GM20431 (cell line): ENCODE data around the gene ADGRD2.

Source experiments
- in situ Hi-C: fragments of 300-500 bp; cut with MseI, MboI; formaldehyde crosslinking; loops from one replicate; pipeline ENCODE4 v1.15.0; 2020; ENCODE audit warnings: low sequenced_read_pairs; ENCODE audit not compliant: unreplicated experiment

ADGRD2 gene

DNA sequence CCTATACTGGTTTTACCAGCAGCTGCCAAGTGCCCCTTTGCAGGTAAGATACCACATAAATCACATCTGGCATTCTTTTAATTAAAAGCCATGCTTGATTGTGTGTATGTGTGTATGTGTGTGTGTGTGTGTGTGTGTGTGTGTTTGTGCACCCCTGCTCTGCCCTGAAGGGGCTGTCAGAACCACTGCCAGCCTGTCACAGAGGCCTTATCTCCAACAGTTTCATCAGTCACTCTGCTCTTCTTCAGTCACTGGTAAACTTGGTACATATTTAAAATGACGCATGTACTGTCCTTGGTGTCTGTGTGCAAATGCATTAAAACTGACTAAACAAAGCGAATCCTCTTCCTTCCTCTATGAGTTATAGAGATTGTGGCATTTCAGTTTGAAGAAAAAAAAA, 75.9 kb downstream of the ADGRD2 start:
- in situ Hi-C loops = no loop called here

DNA sequence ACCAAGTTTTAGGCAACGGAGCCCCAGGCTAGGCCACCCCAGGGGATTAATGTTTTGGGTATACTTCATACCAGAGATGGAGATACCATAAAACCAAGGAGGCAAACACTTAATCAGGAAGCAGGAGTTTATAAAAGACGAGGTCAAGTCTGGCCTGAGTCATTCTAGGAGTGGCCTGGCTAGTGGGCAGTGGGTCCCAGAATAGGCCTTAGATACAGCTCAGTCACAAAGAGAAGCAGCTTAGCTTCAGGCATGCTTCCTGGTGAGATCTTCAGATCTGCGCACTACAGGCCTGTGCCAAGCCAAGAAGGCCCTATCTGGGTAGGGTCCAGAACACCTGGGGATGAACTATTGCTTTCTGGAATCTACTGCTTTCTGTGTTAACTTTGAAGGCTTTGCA, 77.5 kb downstream of the ADGRD2 start:
- in situ Hi-C loops = no loop called here
